K562 (cell line): ENCODE measurements around the gene ARHGAP30. TPM values are rescaled to one million over a fixed set of nuclear protein-coding genes. Genes with fewer than 3 reads are reported as not detected.
A peak's percentile ranks its signal among the peaks of the same experiment; 100 is the strongest.

Source experiments
- BMI1 ChIP-seq: fragments of 150-350 bp; IDR thresholded peaks from 2 replicates; pipeline ENCODE4 v1.6.1; 2014; ENCODE audit warnings: low read length
- CREM ChIP-seq: IDR thresholded peaks from 2 replicates; pipeline ENCODE4 v1.6.1; 2014; ENCODE audit warnings: antibody characterized with exemption, low read depth
- DEAF1 ChIP-seq: fragments of 450-650 bp; formaldehyde crosslinking; IDR thresholded peaks from 2 replicates; pipeline ENCODE4 v1.4.0; 2020; ENCODE audit warnings: mild to moderate bottlenecking, moderate library complexity
- FOSL1 ChIP-seq: fragments of 200-800 bp; sonication (Bioruptor generic); conservative IDR thresholded peaks from 2 replicates; pipeline ENCODE4 v1.6.1; 2016; ENCODE audit warnings: missing genetic modification characterization, missing compliant biosample characterization
- FOXK2 ChIP-seq, 2 experiments: fragments of 450-650 bp; IDR thresholded peaks in 1 of 2; conservative IDR thresholded peaks in 1 of 2; 2 replicates each; pipeline ENCODE4 v1.6.1; 2016; ENCODE audit warnings: low read depth in 2 of 2, mild to moderate bottlenecking in 1 of 2
- GTF2A2 ChIP-seq: IDR thresholded peaks from 2 replicates; pipeline ENCODE4 v1.6.1; 2016; ENCODE audit warnings: mild to moderate bottlenecking, missing genetic modification characterization, missing compliant biosample characterization
- HDAC2 ChIP-seq: fragments of 450-650 bp; IDR thresholded peaks from 2 replicates; pipeline ENCODE4 v1.6.1; 2016; ENCODE audit warnings: mild to moderate bottlenecking
- HDGF ChIP-seq: fragments of 450-650 bp; IDR thresholded peaks from 2 replicates; pipeline ENCODE4 v1.6.1; 2016
- HNRNPUL1 ChIP-seq: fragments of 200-400 bp; formaldehyde crosslinking; IDR thresholded peaks from 2 replicates; pipeline ENCODE4 v1.6.1; 2017; ENCODE audit warnings: low read length
- MLLT1 ChIP-seq, 2 experiments: fragments of 450-650 bp; IDR thresholded peaks; 2 replicates each; pipeline ENCODE4 v1.6.1; 2016
- MYC ChIP-seq, 2 experiments: fragments of 250-450 bp in 1 of 2; sonication (Bioruptor Pico) in 1 of 2; IDR thresholded peaks; 2 replicates each; pipeline versions ENCODE4 v1.5.1 to v1.6.1; 2012 to 2021; ENCODE audit warnings: low read depth in 2 of 2, borderline replicate concordance in 1 of 2, improper control_type of control experiment in 1 of 2, low read length in 1 of 2, mild to moderate bottlenecking in 1 of 2, moderate library complexity in 1 of 2
- NFIC ChIP-seq: fragments of 450-650 bp; IDR thresholded peaks from 2 replicates; pipeline ENCODE4 v1.6.1; 2017; ENCODE audit warnings: mild to moderate bottlenecking, inconsistent platforms
- RAD21 ChIP-seq, 2 experiments: fragments of 250-450 bp in 1 of 2; fragments of 450-650 bp in 1 of 2; sonication (Bioruptor Pico) in 1 of 2; formaldehyde crosslinking in 1 of 2; IDR thresholded peaks in 1 of 2; conservative IDR thresholded peaks in 1 of 2; 2 replicates each; pipeline versions ENCODE4 v1.4.0 to v1.8.0; 2020 to 2022; ENCODE audit warnings: mild to moderate bottlenecking in 2 of 2, moderate library complexity in 1 of 2
- RBM39 ChIP-seq: fragments of 200-400 bp; formaldehyde crosslinking; optimal IDR thresholded peaks from 2 replicates; pipeline ENCODE3; 2018; ENCODE audit warnings: low read depth, low read length
- SPI1 ChIP-seq: IDR thresholded peaks from 2 replicates; pipeline ENCODE4 v1.6.1; 2011; ENCODE audit warnings: low read depth, low read length, control low read depth, borderline replicate concordance
- ZBTB26 ChIP-seq: fragments of 450-650 bp; formaldehyde crosslinking; IDR thresholded peaks from 2 replicates; pipeline ENCODE4 v1.4.0; 2022; ENCODE audit warnings: missing genetic modification characterization
- ZNF175 ChIP-seq: fragments of 200-800 bp; sonication (Bioruptor generic); IDR thresholded peaks from 2 replicates; pipeline ENCODE4 v1.6.1; 2016; ENCODE audit warnings: low read depth, mild to moderate bottlenecking, missing genetic modification characterization, missing compliant biosample characterization
- ZNF347 ChIP-seq: fragments of 450-650 bp; formaldehyde crosslinking; IDR thresholded peaks from 2 replicates; pipeline ENCODE4 v1.4.0; 2020; ENCODE audit warnings: low read depth, mild to moderate bottlenecking, moderate library complexity
- ZNF592 ChIP-seq: fragments of 450-650 bp; IDR thresholded peaks from 2 replicates; pipeline ENCODE4 v1.6.1; 2017; ENCODE audit warnings: antibody characterized with exemption, mild to moderate bottlenecking
- polyA plus RNA-seq, 8 experiments: library from polyadenylated mRNA; depleted of rRNA in 4 of 8; stranded (reverse) in 5 of 8; unstranded in 3 of 8; fragments of >200 nt; fragmentation: Nextera tagmentation in 2 of 8; fragmentation: Illumina TruSeq in 1 of 8; extraction: Ambion mirVana in 2 of 8; extraction: Trizol in 1 of 8; gene quantifications; 2 replicates each; pipeline versions ENCODE4 v1.2.1 to v1.2.3, GENCODE V29; 2011 to 2014; ENCODE audit warnings: inconsistent platforms in 1 of 8, missing spikeins in 1 of 8
- total RNA-seq, 7 experiments: library from RNA; depleted of rRNA in 6 of 7; stranded (reverse); fragments of >200 nt in 6 of 7; fragmentation: Illumina TruSeq in 2 of 7; extraction: Trizol in 2 of 7; gene quantifications; 2 replicates each; pipeline versions ENCODE4 v1.2.1 to v1.2.3, GENCODE V29; 2011 to 2021; ENCODE audit warnings: low replicate concordance in 1 of 7

Gene ARHGAP30
- total and polyA plus RNA-seq, 9 of the 15 experiments (the other 6 are each of a cell fraction or from before 2014, with no cell fraction given) = 0.01 to 0.73 (median 0.12) TPM

GRCh38 chr1:160997323-160998038 lies 72.2 kb downstream of the ARHGAP30 start (continued):
- TF ChIP-seq RAD21 (CRISPR knock-in tag; conservative IDR thresholded peaks at IDR 0.05 in 1 of 2, IDR thresholded peaks at IDR 0.05 in 1 of 2) (peak; percentile 77 to 95), ZNF592 (peak; percentile 64), ZNF175 (no peak), ZBTB26 (CRISPR knock-in tag) (0 out of 2 replicates have a peak, but pooled peaks have one; percentile 32), HDGF (peak; percentile 95), HNRNPUL1 (no peak), RBM39 (peak; percentile 61), BMI1 (no peak), FOSL1 (0 out of 2 replicates have a peak, but pooled peaks have one; percentile 27), DEAF1 (CRISPR knock-in tag) (peak; percentile 63), HDAC2 (no peak), GTF2A2 (tag) (no peak), ZNF347 (CRISPR knock-in tag) (no peak), MYC (IDR thresholded peaks at IDR 0.05; ENCODE audit: low read depth, low read length) (0 out of 2 replicates have a peak, but pooled peaks have one; percentile 17), MYC (CRISPR knock-in tag; IDR thresholded peaks at IDR 0.05; ENCODE audit: borderline replicate concordance, low read depth) (no peak), CREM (peak; percentile 56), NFIC (no peak), MLLT1 (IDR thresholded peaks at IDR 0.05) (0 out of 4 replicates have a peak, but pooled peaks of 1 of the 2 experiments have one; percentile 1), FOXK2 (conservative IDR thresholded peaks at IDR 0.05 in 1 of 2, IDR thresholded peaks at IDR 0.05 in 1 of 2; ENCODE audit: low read depth in 2 of 2) (peak; percentile 43 to 46; a peak in 2 of 4 replicates), SPI1 (0 out of 2 replicates have a peak, but pooled peaks have one; percentile 27)
